RWPE2 (cell line): ENCODE results near the gene SLFNL1.

Experiments
- ATAC-seq: fragments of 200-7000 bp; cut with Tn5 transposase; 3 replicates; pipeline ENCODE4 v1.9.1; 2021; ENCODE audit warnings: low read depth
- DNase-seq: peaks from one replicate; pipeline ENCODE4 v3.0.0-alpha.2; 2020; ENCODE audit warnings: low spot score
- H3K27ac ChIP-seq: fragments of 450-650 bp; 2 replicates; pipeline ENCODE4 v1.5.1; 2017; ENCODE audit warnings: mild to moderate bottlenecking; ENCODE audit not compliant: poor library complexity, severe bottlenecking
- H3K27me3 ChIP-seq: fragments of 250-450 bp; sonication (Bioruptor Pico); 2 replicates; pipeline ENCODE4 v1.5.1; 2021; ENCODE audit warnings: mild to moderate bottlenecking, moderate library complexity; ENCODE audit not compliant: insufficient read depth, poor library complexity, severe bottlenecking
- H3K36me3 ChIP-seq: fragments of 250-450 bp; sonication (Bioruptor Pico); 2 replicates; pipeline ENCODE4 v1.5.1; 2020; ENCODE audit warnings: low read depth, mild to moderate bottlenecking, moderate library complexity
- H3K4me1 ChIP-seq: fragments of 250-450 bp; sonication (Bioruptor Pico); 2 replicates; pipeline ENCODE4 v1.5.1; 2021; ENCODE audit warnings: mild to moderate bottlenecking, moderate library complexity; ENCODE audit not compliant: insufficient read depth, poor library complexity, severe bottlenecking
- H3K4me3 ChIP-seq: fragments of 250-450 bp; sonication (Bioruptor Pico); 2 replicates; pipeline ENCODE4 v1.5.1; 2021; ENCODE audit warnings: mild to moderate bottlenecking, moderate library complexity; ENCODE audit not compliant: severe bottlenecking
- H3K9me3 ChIP-seq: fragments of 250-450 bp; sonication (Bioruptor Pico); 2 replicates; pipeline ENCODE4 v1.5.1; 2021; ENCODE audit warnings: mild to moderate bottlenecking, moderate library complexity; ENCODE audit not compliant: severe bottlenecking
- TF ChIP-seq, protein P1 (sequence below): fragments of 450-650 bp; IDR thresholded peaks from one replicate; pipeline ENCODE4 v1.5.1; 2017; ENCODE audit warnings: mild to moderate bottlenecking, moderate library complexity; ENCODE audit not compliant: poor library complexity, severe bottlenecking

SLFNL1 gene

DNA sequence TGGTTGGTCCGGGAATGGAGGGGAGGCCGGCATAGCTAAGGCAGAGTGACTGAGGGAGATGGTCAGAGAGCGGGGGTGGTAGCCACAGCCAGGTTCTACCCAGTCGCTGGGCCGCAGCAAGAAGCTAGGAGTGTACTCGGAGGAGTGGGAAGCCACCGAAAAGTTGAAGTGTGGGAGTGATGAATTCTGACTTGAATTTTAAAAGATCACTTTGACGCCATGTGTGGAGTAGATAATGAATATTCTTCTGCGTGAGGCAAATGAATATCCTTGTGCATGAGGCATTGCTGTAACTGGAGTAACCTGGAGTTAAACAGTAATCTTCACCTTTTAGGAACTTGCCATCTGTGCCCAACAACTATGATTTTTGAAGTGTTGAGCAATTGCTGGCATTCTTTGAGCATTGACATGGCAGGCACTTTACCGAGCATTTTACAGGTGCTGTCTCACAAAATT is 35.2 kb downstream of the SLFNL1 start:
- Histone ChIP-seq H3K9me3 (no peaks in the 10 kb centered on the region), H3K27ac (no peak overlapping the region), H3K4me3 (no peak overlapping the region), H3K27me3 (no peaks in the 10 kb centered on the region), H3K4me1 (peaks cover 28% of the 10 kb centered on the region), H3K36me3 (peaks cover 92% of the 10 kb centered on the region)
- no peak for DNase-seq
- TF ChIP-seq, protein P1, sequence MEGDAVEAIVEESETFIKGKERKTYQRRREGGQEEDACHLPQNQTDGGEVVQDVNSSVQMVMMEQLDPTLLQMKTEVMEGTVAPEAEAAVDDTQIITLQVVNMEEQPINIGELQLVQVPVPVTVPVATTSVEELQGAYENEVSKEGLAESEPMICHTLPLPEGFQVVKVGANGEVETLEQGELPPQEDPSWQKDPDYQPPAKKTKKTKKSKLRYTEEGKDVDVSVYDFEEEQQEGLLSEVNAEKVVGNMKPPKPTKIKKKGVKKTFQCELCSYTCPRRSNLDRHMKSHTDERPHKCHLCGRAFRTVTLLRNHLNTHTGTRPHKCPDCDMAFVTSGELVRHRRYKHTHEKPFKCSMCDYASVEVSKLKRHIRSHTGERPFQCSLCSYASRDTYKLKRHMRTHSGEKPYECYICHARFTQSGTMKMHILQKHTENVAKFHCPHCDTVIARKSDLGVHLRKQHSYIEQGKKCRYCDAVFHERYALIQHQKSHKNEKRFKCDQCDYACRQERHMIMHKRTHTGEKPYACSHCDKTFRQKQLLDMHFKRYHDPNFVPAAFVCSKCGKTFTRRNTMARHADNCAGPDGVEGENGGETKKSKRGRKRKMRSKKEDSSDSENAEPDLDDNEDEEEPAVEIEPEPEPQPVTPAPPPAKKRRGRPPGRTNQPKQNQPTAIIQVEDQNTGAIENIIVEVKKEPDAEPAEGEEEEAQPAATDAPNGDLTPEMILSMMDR: no peak
- ATAC-seq: no peak

DNA sequence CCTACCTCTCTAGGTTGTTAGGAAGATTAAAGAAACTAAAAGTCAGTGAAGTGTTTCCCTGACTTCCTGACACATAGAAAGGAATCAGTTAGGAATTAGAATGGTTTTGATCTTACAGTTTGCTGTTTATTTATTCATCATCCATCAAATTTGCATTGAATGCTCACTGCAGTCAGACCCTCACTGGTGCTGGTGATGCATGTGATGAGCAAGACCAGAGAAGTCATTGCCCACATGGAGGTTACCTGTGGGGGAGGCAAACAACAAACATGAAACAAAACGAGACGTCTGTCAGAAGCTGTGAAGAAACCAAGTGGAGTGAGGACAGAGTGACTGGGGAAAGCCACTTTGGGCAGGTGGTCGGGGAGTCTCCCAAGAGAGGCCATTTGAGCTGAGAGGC is 35.6 kb downstream of the SLFNL1 start:
- H3K4me1 ChIP-seq: peaks cover 33% of the 10 kb centered on the region
- TF ChIP-seq, protein P1: no peak
- ATAC-seq (no peak), DNase-seq (no peak)
- no peaks in the 10 kb centered on the region for H3K9me3 ChIP-seq
- H3K27ac ChIP-seq: no peak overlapping the region
- peaks cover 92% of the 10 kb centered on the region for H3K36me3 ChIP-seq
- H3K27me3 ChIP-seq: no peaks in the 10 kb centered on the region
- H3K4me3 ChIP-seq: no peak overlapping the region

DNA sequence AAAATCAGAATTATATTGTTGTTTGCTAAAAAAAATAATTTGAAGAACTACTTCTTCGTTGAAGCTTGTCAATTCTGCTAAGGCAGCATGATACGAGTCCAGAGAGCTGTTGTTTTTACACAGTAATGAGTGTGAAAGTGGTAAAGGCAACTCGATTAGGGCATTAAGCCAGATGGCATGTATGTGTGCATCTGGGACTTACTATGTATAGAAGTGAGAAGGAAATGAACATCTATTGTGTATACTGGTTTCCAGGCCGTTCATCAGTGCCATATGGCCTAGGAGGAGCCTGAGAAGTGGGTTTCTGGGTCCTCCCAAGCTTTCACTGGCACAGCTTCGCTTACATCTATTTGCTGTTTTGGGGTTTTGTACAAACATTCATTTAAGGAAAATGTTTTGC is 36.4 kb downstream of the SLFNL1 start:
- H3K9me3 ChIP-seq: no peaks in the 10 kb centered on the region
- H3K36me3 ChIP-seq: peaks cover 88% of the 10 kb centered on the region
- DNase-seq (no peak), ATAC-seq (no peak)
- no peaks in the 10 kb centered on the region for H3K27me3 ChIP-seq
- peak overlapping the region; percentile 81 for H3K27ac ChIP-seq
- TF ChIP-seq, protein P1: no peak
- H3K4me3 ChIP-seq: no peak overlapping the region
- peaks cover 33% of the 10 kb centered on the region for H3K4me1 ChIP-seq

DNA sequence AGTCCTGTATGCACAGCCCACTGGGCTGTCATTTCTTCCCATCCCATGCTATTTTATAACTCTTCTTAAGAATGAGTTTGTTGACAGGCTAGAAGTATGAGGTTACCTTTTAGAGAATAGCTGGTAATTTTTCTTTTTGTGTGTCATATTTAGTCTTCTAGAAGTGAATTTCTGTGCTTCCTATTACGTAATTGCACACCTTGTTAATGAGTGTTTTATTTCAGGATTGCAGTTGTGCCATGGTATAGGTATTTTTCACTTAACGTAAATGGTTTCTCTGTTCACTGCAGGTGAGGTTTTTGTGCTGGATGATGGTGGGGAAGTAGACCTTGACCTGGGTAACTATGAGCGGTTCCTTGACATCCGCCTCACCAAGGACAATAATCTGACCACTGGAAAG is 37.0 kb downstream of the SLFNL1 start:
- Histone ChIP-seq H3K27ac (peak overlapping the region; percentile 81), H3K36me3 (peaks cover 81% of the 10 kb centered on the region), H3K27me3 (no peaks in the 10 kb centered on the region), H3K9me3 (no peaks in the 10 kb centered on the region), H3K4me1 (peaks cover 33% of the 10 kb centered on the region), H3K4me3 (no peak overlapping the region)
- TF ChIP-seq, protein P1: no peak
- no peak for ATAC-seq
- DNase-seq: no peak

GRCh38 chr1:40984066-40984465 is 37.5 kb downstream of the SLFNL1 start:
- peak overlapping the region; percentile 81 for H3K27ac ChIP-seq
- ATAC-seq (no peak; the same call in 2 of the 3 replicates), DNase-seq (no peak)
- H3K9me3 ChIP-seq: no peaks in the 10 kb centered on the region
- H3K27me3 ChIP-seq: no peaks in the 10 kb centered on the region
- peaks cover 33% of the 10 kb centered on the region for H3K4me1 ChIP-seq
- no peak overlapping the region for H3K4me3 ChIP-seq
- peaks cover 77% of the 10 kb centered on the region for H3K36me3 ChIP-seq
- TF ChIP-seq, protein P1: no peak
